ENCODE data around the gene VWA8.
A peak's percentile ranks its signal among the peaks of the same experiment; 100 is the strongest.
"Not testable (repeated sequence)": the region's sequence is repeated elsewhere in the genome, so short reads cannot be mapped to it uniquely, and the experiment has no call there.

VWA8 gene

GRCh38 chr13:41546372-41547190 is 414.3 kb downstream of the VWA8 start:
- DNase-seq: no peak

GRCh38 chr13:41545432-41545707 is 415.5 kb downstream of the VWA8 start:
- DNase-seq: no peak

- DNase-seq: no peak
Observed at GRCh38 chr13:41543664-41544300, 417.1 kb downstream of the VWA8 start.

- not testable (repeated sequence) for DNase-seq
Observed at GRCh38 chr13:41542799-41543198, 418.1 kb downstream of the VWA8 start.

GRCh38 chr13:41542281-41542680 is 418.6 kb downstream of the VWA8 start:
- no peak for DNase-seq

- no peak for DNase-seq
Observed at GRCh38 chr13:41541142-41541938, 419.6 kb downstream of the VWA8 start.

GRCh38 chr13:41540240-41540639 is 420.7 kb downstream of the VWA8 start:
- DNase-seq: peak in 1 of 2 donors; percentile 20

- DNase-seq: no peak
Observed at GRCh38 chr13:41533266-41534052, 427.4 kb downstream of the VWA8 start.

- DNase-seq: no peak
Observed at GRCh38 chr13:41528021-41528420, 432.9 kb downstream of the VWA8 start.

GRCh38 chr13:41520660-41521630 is 440.0 kb downstream of the VWA8 start:
- DNase-seq: no peak

- DNase-seq: no peak
Observed at GRCh38 chr13:41520016-41520659, 440.8 kb downstream of the VWA8 start.
